Measurements from ENCODE around the gene PLPP3. TPM values are rescaled to one million over a fixed set of nuclear protein-coding genes. Genes with fewer than 3 reads are reported as not detected.

The PLPP3 gene
- total RNA-seq, 1 donor = 243 TPM

GRCh38 chr1:56539520-56539931 lies 39.8 kb downstream of the PLPP3 start:
- no peak for TF ChIP-seq CTCF (IDR thresholded peaks at IDR 0.05; ENCODE audit: extremely low read depth, low read depth, low read length)
- no peak overlapping the region for H3K4me3 ChIP-seq (ENCODE audit: insufficient read depth, low read length)
- peaks cover 7% of the 10 kb centered on the region for H3K4me1 ChIP-seq (ENCODE audit: insufficient read depth, low read length)
- H3K27me3 ChIP-seq (ENCODE audit: insufficient read depth, low read length) = no peaks in the 10 kb centered on the region
- H3K27ac ChIP-seq (ENCODE audit: low read depth, low read length) = no peak overlapping the region
- peaks cover 100% of the 10 kb centered on the region for H3K79me2 ChIP-seq (ENCODE audit: insufficient read depth, low read length)
- no peak for DNase-seq (ENCODE audit: insufficient read length, low spot score, missing footprints)
- H3K4me2 ChIP-seq (ENCODE audit: insufficient read depth, low read length) = no peak overlapping the region
- peaks cover 26% of the 10 kb centered on the region for H3K36me3 ChIP-seq (ENCODE audit: insufficient read depth, low read length)
- H3K9me3 ChIP-seq (ENCODE audit: low read depth, low read length) = no peaks in the 10 kb centered on the region
- peaks cover 52% of the 10 kb centered on the region for H4K20me1 ChIP-seq (ENCODE audit: insufficient read depth, low read length)
- no peak overlapping the region for H2AFZ ChIP-seq (ENCODE audit: low read length)

- no peak for TF ChIP-seq CTCF (IDR thresholded peaks at IDR 0.05; ENCODE audit: extremely low read depth, low read depth, low read length)
- Histone ChIP-seq H3K36me3 (ENCODE audit: insufficient read depth, low read length) (peaks cover 36% of the 10 kb centered on the region), H3K27ac (ENCODE audit: low read depth, low read length) (no peak overlapping the region), H3K4me3 (ENCODE audit: insufficient read depth, low read length) (no peak overlapping the region), H2AFZ (ENCODE audit: low read length) (no peak overlapping the region), H3K27me3 (ENCODE audit: insufficient read depth, low read length) (no peaks in the 10 kb centered on the region), H4K20me1 (ENCODE audit: insufficient read depth, low read length) (peaks cover 53% of the 10 kb centered on the region), H3K9me3 (ENCODE audit: low read depth, low read length) (no peaks in the 10 kb centered on the region), H3K4me1 (ENCODE audit: insufficient read depth, low read length) (peaks cover 7% of the 10 kb centered on the region), H3K4me2 (ENCODE audit: insufficient read depth, low read length) (no peak overlapping the region), H3K79me2 (ENCODE audit: insufficient read depth, low read length) (peaks cover 100% of the 10 kb centered on the region)
- DNase-seq (ENCODE audit: insufficient read length, low spot score, missing footprints) = no peak
Observed at GRCh38 chr1:56538532-56538931, 40.8 kb downstream of the PLPP3 start.

- DNase-seq (ENCODE audit: insufficient read length, low spot score, missing footprints) = no peak
- peaks cover 100% of the 10 kb centered on the region for H3K79me2 ChIP-seq (ENCODE audit: insufficient read depth, low read length)
- no peak overlapping the region for H2AFZ ChIP-seq (ENCODE audit: low read length)
- no peak overlapping the region for H3K4me3 ChIP-seq (ENCODE audit: insufficient read depth, low read length)
- H3K4me1 ChIP-seq (ENCODE audit: insufficient read depth, low read length) = peaks cover 7% of the 10 kb centered on the region
- no peak overlapping the region for H3K4me2 ChIP-seq (ENCODE audit: insufficient read depth, low read length)
- H3K27ac ChIP-seq (ENCODE audit: low read depth, low read length) = no peak overlapping the region
- H3K9me3 ChIP-seq (ENCODE audit: low read depth, low read length) = no peaks in the 10 kb centered on the region
- peaks cover 41% of the 10 kb centered on the region for H3K36me3 ChIP-seq (ENCODE audit: insufficient read depth, low read length)
- no peak for TF ChIP-seq CTCF (IDR thresholded peaks at IDR 0.05; ENCODE audit: extremely low read depth, low read depth, low read length)
- H4K20me1 ChIP-seq (ENCODE audit: insufficient read depth, low read length) = peaks cover 57% of the 10 kb centered on the region
- no peaks in the 10 kb centered on the region for H3K27me3 ChIP-seq (ENCODE audit: insufficient read depth, low read length)
Observed at GRCh38 chr1:56537660-56538059, 41.7 kb downstream of the PLPP3 start.

GRCh38 chr1:56535939-56536338 lies 43.4 kb downstream of the PLPP3 start:
- TF ChIP-seq CTCF (IDR thresholded peaks at IDR 0.05; ENCODE audit: extremely low read depth, low read depth, low read length) = no peak
- Histone ChIP-seq H3K27ac (ENCODE audit: low read depth, low read length) (no peak overlapping the region), H2AFZ (ENCODE audit: low read length) (no peak overlapping the region), H3K4me2 (ENCODE audit: insufficient read depth, low read length) (no peak overlapping the region), H3K9me3 (ENCODE audit: low read depth, low read length) (no peaks in the 10 kb centered on the region), H3K27me3 (ENCODE audit: insufficient read depth, low read length) (no peaks in the 10 kb centered on the region), H3K79me2 (ENCODE audit: insufficient read depth, low read length) (peaks cover 100% of the 10 kb centered on the region), H4K20me1 (ENCODE audit: insufficient read depth, low read length) (peaks cover 55% of the 10 kb centered on the region), H3K4me3 (ENCODE audit: insufficient read depth, low read length) (no peak overlapping the region), H3K36me3 (ENCODE audit: insufficient read depth, low read length) (peaks cover 51% of the 10 kb centered on the region), H3K4me1 (ENCODE audit: insufficient read depth, low read length) (peaks cover 7% of the 10 kb centered on the region)
- no peak for DNase-seq (ENCODE audit: insufficient read length, low spot score, missing footprints)
